ENCODE measurements around the gene HOXB3. TPM values are rescaled to one million over a fixed set of nuclear protein-coding genes. Genes with fewer than 3 reads are reported as not detected.

Gene HOXB3
- total RNA-seq, 1 experiment from 2014 or later, result 6.8 TPM

GRCh38 chr17:48569240-48569582 is 20.8 kb downstream of the HOXB3 start:
- Histone ChIP-seq H3K4me3 (ENCODE audit: insufficient read depth, low read depth, low read length) (no peak overlapping the region), H3K27me3 (ENCODE audit: control insufficient read depth, insufficient read depth, low read length) (peaks cover 99% of the 10 kb centered on the region), H3K36me3 (replicated peaks; ENCODE audit: control insufficient read depth, insufficient read depth, low read length) (no peaks in the 10 kb centered on the region)
- DNase-seq, result no peak

DNA sequence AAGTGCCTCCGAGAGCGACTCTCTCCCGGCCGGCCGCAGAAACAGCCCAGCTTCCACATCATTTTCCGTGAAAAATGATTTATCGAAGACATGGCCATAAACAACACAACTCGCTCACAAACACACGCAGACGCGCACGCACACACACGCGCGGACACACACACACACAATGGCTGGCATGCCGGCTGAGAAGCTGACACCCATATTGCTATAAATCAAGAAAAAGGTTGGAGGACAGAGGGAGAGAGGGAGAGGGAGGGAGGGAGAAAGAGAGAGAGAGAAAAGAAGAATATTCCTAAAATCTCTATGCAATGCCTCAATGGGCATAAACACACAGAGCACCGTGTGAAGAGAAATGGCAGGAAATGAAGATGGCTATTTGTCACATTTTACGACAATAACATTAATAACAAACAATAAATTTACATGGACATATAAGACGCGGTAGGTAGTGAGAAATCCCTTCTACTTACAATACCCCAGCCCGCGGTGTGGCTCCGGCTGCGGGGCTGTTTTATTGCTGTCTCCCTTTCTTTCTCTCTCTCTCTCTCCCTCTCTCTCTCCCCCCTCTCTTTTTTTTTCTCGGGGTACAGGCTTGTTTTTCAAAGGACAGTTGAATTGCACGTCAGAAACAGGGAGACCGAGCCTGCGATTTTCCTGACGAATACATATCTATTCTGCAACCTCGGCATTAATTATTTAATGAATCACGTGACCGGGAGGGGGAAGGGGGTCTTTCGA is 21.4 kb downstream of the HOXB3 start:
- no peaks in the 10 kb centered on the region for H3K36me3 ChIP-seq (replicated peaks; ENCODE audit: control insufficient read depth, insufficient read depth, low read length)
- no peak for DNase-seq
- peaks cover 99% of the 10 kb centered on the region for H3K27me3 ChIP-seq (ENCODE audit: control insufficient read depth, insufficient read depth, low read length)
- no peak overlapping the region for H3K4me3 ChIP-seq (ENCODE audit: insufficient read depth, low read depth, low read length)

DNA sequence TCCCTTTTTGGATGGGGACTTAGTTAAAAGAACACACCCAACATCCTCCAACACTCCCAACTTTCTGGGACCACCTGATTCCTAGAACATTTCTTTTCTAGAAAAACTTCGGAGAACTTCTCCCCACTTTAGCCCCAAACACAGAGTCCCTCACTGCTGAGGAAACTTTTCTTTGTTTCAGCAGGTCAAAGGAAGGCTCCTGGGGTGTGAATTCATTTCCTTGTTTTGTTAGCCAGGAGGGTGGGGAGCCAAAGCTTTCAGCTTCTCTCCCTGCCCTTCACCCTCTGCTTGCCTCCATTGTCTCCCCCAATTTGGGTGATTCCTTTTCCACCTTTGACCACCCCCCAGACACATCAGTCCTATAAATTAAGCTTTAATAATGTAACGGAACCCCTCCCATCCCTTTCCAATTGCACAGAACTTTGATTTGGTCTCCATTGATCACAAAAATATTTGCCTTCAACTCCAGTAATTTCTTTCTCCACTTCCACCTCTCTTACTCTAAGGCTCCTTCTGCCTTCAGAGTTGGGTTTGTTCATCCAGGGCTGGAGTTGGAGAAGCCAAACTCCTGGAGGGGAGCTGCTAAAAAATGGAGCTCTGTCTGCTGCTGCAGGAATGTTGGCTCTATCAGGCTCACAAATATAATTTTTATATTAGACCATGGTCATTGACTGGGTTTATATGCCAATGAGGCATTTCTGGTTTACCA is 22.2 kb downstream of the HOXB3 start:
- DNase-seq, result no peak
- no peaks in the 10 kb centered on the region for H3K36me3 ChIP-seq (replicated peaks; ENCODE audit: control insufficient read depth, insufficient read depth, low read length)
- H3K27me3 ChIP-seq (ENCODE audit: control insufficient read depth, insufficient read depth, low read length), result peaks cover 99% of the 10 kb centered on the region
- no peak overlapping the region for H3K4me3 ChIP-seq (ENCODE audit: insufficient read depth, low read depth, low read length)

GRCh38 chr17:48567209-48567608 is 22.8 kb downstream of the HOXB3 start:
- no peak overlapping the region for H3K4me3 ChIP-seq (ENCODE audit: insufficient read depth, low read depth, low read length)
- no peaks in the 10 kb centered on the region for H3K36me3 ChIP-seq (replicated peaks; ENCODE audit: control insufficient read depth, insufficient read depth, low read length)
- peaks cover 99% of the 10 kb centered on the region for H3K27me3 ChIP-seq (ENCODE audit: control insufficient read depth, insufficient read depth, low read length)
- no peak for DNase-seq

DNA sequence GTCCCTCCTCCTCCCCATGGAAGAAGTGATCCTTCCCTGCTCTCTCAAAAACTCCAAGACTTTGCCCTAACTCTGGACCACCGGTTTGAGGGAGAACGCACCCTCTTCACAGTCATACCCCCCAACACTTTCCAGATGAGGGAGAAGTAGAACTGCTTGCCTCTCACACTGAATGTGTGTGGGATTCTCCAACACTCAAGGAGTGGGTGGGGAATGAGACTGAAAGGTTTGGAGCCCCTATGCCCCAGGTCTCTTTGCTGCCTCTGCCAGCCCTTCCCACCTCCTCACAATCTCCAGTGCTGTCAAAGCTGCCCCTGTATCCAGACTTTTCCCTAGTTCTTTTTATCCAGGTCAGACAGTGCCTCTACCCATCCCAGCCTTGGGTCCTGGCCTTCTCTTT is 23.3 kb downstream of the HOXB3 start:
- Histone ChIP-seq H3K27me3 (ENCODE audit: control insufficient read depth, insufficient read depth, low read length) (peaks cover 99% of the 10 kb centered on the region), H3K4me3 (ENCODE audit: insufficient read depth, low read depth, low read length) (no peak overlapping the region), H3K36me3 (replicated peaks; ENCODE audit: control insufficient read depth, insufficient read depth, low read length) (no peaks in the 10 kb centered on the region)
- no peak for DNase-seq

- no peak for DNase-seq
- Histone ChIP-seq H3K36me3 (replicated peaks; ENCODE audit: control insufficient read depth, insufficient read depth, low read length) (no peaks in the 10 kb centered on the region), H3K4me3 (ENCODE audit: insufficient read depth, low read depth, low read length) (no peak overlapping the region), H3K27me3 (ENCODE audit: control insufficient read depth, insufficient read depth, low read length) (peaks cover 99% of the 10 kb centered on the region)
Observed at GRCh38 chr17:48565925-48566710, 23.9 kb downstream of the HOXB3 start.

GRCh38 chr17:48565022-48565554 is 25.0 kb downstream of the HOXB3 start:
- no peak for DNase-seq
- Histone ChIP-seq H3K27me3 (ENCODE audit: control insufficient read depth, insufficient read depth, low read length) (peaks cover 99% of the 10 kb centered on the region), H3K36me3 (replicated peaks; ENCODE audit: control insufficient read depth, insufficient read depth, low read length) (no peaks in the 10 kb centered on the region), H3K4me3 (ENCODE audit: insufficient read depth, low read depth, low read length) (no peak overlapping the region; the same call in 1 of the 2 replicates)

- peak overlapping the region; percentile 40 for H3K4me3 ChIP-seq (ENCODE audit: insufficient read depth, low read depth, low read length)
- DNase-seq, result peak; percentile 89
Observed at GRCh38 chr17:48564188-48565021, 25.6 kb downstream of the HOXB3 start.

GRCh38 chr17:48563867-48564187 is 26.2 kb downstream of the HOXB3 start:
- H3K36me3 ChIP-seq (replicated peaks; ENCODE audit: control insufficient read depth, insufficient read depth, low read length), result no peaks in the 10 kb centered on the region
- H3K4me3 ChIP-seq (ENCODE audit: insufficient read depth, low read depth, low read length), result peak overlapping the region; percentile 2; the same call in 1 of the 2 replicates
- DNase-seq, result no peak
- peaks cover 99% of the 10 kb centered on the region for H3K27me3 ChIP-seq (ENCODE audit: control insufficient read depth, insufficient read depth, low read length)

More at GRCh38 chr17:48564188-48565021, 25.6 kb downstream of the HOXB3 start:
- Histone ChIP-seq H3K27me3 (ENCODE audit: control insufficient read depth, insufficient read depth, low read length) (peaks cover 99% of the 10 kb centered on the region), H3K36me3 (replicated peaks; ENCODE audit: control insufficient read depth, insufficient read depth, low read length) (no peaks in the 10 kb centered on the region)

GRCh38 chr17:48563385-48563838 is 26.6 kb downstream of the HOXB3 start:
- H3K27me3 ChIP-seq (ENCODE audit: control insufficient read depth, insufficient read depth, low read length), result peaks cover 99% of the 10 kb centered on the region
- peak; percentile 47 for DNase-seq
- no peaks in the 10 kb centered on the region for H3K36me3 ChIP-seq (replicated peaks; ENCODE audit: control insufficient read depth, insufficient read depth, low read length)
- peak overlapping the region; percentile 2; the same call in 1 of the 2 replicates for H3K4me3 ChIP-seq (ENCODE audit: insufficient read depth, low read depth, low read length)

- no peak for DNase-seq
- Histone ChIP-seq H3K27me3 (ENCODE audit: control insufficient read depth, insufficient read depth, low read length) (peaks cover 99% of the 10 kb centered on the region), H3K36me3 (replicated peaks; ENCODE audit: control insufficient read depth, insufficient read depth, low read length) (no peaks in the 10 kb centered on the region), H3K4me3 (ENCODE audit: insufficient read depth, low read depth, low read length) (no peak overlapping the region; the same call in 1 of the 2 replicates)
Observed at GRCh38 chr17:48562934-48563333, 27.1 kb downstream of the HOXB3 start.

- no peak overlapping the region for H3K4me3 ChIP-seq (ENCODE audit: insufficient read depth, low read depth, low read length)
- peak; percentile 64 for DNase-seq
- H3K36me3 ChIP-seq (replicated peaks; ENCODE audit: control insufficient read depth, insufficient read depth, low read length), result no peaks in the 10 kb centered on the region
- peaks cover 99% of the 10 kb centered on the region for H3K27me3 ChIP-seq (ENCODE audit: control insufficient read depth, insufficient read depth, low read length)
Observed at GRCh38 chr17:48561884-48562810, 27.9 kb downstream of the HOXB3 start.
